ENCODE measurements around the gene ENTPD6.

ENTPD6 gene

DNA sequence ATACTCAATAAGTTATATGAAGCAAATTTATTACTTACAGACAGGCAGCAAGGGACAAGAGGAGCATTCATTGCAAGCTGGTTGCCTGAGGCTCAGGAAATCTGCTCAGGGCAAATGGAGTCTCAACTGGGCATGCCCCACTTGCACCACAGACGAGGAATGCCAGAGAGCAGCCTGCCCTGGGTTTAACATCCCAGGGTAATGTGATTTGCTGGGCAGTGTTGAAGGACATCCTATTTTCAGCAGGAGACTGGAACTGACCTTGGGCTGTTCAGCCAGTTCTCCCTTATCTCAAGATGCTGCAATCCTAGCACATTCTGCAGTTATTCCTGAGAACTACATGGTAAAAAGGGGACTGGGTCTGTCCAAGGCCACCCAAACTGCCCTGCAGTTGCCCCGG, 3.8 kb upstream of the ENTPD6 start:
- TF ChIP-seq, protein P1, sequence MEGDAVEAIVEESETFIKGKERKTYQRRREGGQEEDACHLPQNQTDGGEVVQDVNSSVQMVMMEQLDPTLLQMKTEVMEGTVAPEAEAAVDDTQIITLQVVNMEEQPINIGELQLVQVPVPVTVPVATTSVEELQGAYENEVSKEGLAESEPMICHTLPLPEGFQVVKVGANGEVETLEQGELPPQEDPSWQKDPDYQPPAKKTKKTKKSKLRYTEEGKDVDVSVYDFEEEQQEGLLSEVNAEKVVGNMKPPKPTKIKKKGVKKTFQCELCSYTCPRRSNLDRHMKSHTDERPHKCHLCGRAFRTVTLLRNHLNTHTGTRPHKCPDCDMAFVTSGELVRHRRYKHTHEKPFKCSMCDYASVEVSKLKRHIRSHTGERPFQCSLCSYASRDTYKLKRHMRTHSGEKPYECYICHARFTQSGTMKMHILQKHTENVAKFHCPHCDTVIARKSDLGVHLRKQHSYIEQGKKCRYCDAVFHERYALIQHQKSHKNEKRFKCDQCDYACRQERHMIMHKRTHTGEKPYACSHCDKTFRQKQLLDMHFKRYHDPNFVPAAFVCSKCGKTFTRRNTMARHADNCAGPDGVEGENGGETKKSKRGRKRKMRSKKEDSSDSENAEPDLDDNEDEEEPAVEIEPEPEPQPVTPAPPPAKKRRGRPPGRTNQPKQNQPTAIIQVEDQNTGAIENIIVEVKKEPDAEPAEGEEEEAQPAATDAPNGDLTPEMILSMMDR (IDR thresholded peaks at IDR 0.05; ENCODE audit: unreplicated experiment in 3 of 3), result no peak
- Mint-ChIP-seq H3K9me3 (peaks cover 5% of the 10 kb centered on the region), H3K27ac (no peak overlapping the region), H3K36me3 (ENCODE audit: low read depth) (no peaks in the 10 kb centered on the region), H3K4me1 (peaks cover 7% of the 10 kb centered on the region), H3K27me3 (ENCODE audit: low read depth) (peaks cover 23% of the 10 kb centered on the region), H3K4me3 (peak overlapping the region in 1 of 3 experiments; percentile 36)

DNA sequence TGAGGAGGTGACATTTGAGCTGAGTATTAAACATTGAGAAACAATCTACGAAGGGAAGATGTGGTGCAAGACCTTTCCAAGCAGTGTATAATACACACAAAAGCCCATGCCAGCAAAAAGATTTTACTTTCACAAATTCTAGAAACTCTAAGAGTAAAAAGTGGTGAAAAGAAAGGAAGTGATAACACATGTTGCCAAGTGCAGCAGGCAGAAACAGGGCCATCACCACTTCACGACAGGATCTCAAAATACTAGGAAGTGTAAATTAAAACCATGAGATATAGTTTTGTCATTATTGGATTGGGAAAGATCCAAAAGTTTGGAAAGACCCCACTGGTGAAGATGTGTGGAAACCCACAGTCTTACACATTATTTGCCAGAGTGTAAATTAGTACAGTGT, 1.7 kb upstream of the ENTPD6 start:
- peaks cover 21% of the 10 kb centered on the region for H3K27me3 Mint-ChIP-seq (ENCODE audit: low read depth)
- peak overlapping the region; percentile 83 to 97 (median 93) for H3K4me3 Mint-ChIP-seq
- H3K27ac Mint-ChIP-seq, result peak overlapping the region in 2 of 3 experiments; percentile 7 to 9
- TF ChIP-seq, protein P1 (IDR thresholded peaks at IDR 0.05; ENCODE audit: unreplicated experiment in 3 of 3), result no peak
- peaks cover 24% of the 10 kb centered on the region for H3K4me1 Mint-ChIP-seq
- no peaks in the 10 kb centered on the region for H3K36me3 Mint-ChIP-seq (ENCODE audit: low read depth)
- no peaks in the 10 kb centered on the region for H3K9me3 Mint-ChIP-seq

DNA sequence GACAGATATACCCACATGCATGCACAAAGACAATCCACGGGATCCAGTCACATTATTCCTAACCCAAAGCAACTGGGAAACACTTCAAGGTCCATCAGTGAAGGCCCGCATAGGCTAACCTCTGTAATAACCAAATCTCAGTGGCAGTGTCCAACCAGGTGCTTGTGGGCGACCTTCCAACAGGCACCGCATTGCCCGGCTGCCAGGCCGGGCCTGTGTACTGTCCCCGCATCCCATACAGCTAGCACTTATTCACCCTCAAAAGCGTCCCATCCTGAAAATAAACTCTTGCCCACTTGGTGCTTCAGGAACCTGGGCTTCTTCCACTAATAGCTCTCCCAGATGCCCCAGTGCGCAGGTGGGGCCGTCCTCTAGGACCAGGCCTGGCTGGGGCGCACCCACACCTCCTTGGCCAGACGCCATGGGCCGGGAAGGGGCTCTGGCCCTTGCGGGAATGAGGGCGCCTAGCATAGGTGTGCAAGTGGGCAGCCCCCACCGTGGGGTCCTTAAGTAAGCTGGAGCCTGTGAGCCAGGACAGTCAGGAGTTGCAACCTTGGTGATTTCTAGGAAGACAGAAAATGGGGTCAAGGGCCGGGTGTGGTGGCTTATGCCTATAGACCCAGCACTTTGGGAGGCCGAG, 1.1 kb upstream of the ENTPD6 start:
- peaks cover 30% of the 10 kb centered on the region for H3K4me1 Mint-ChIP-seq
- H3K36me3 Mint-ChIP-seq (ENCODE audit: low read depth), result no peaks in the 10 kb centered on the region
- H3K9me3 Mint-ChIP-seq, result no peaks in the 10 kb centered on the region
- TF ChIP-seq, protein P1 (IDR thresholded peaks at IDR 0.05; ENCODE audit: unreplicated experiment in 3 of 3), result no peak
- peak overlapping the region in 1 of 3 experiments; percentile 9 for H3K27ac Mint-ChIP-seq
- H3K4me3 Mint-ChIP-seq, result peak overlapping the region; percentile 83 to 97 (median 93)
- peaks cover 21% of the 10 kb centered on the region for H3K27me3 Mint-ChIP-seq (ENCODE audit: low read depth)

DNA sequence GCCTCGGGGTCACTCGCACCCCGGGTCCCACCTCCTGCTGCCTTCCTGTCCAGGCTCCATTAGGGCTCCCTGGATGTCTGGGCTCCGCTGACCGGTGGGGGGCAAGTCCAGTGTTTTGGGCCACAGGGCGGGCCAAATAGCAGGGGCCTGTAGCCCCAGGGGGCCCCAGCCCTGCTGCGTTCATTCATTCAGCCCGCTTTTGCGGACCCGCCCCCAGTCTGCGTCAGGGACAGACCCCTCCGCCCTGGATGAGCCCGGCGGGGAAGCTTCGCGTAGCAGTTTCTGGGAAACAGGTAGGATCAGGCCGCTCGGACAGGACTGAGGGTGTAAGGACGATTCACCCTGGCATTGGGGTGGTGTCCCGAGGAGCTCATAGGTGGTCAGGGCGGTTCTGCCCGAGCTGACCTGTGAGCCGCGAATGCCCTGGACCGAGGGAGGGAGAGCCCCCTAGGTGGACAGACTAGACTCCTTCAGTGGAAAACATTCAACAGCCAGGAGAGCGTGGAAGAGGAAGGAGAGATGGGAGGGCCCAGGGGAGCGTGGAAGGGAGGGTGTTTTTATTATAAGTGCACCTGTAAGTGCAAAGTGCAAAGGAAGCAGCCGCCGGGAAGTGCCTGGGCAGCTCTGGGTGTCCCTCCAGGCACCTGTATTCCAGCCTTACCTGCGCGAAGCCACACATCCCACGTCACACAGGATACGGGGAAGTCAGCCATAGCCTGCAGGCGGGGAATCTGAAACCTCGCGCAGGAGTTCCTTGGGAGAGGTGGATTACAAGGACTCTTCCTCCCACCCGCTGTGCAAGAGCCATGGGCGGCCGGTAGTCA, 662 bp downstream of the ENTPD6 start:
- H3K4me3 Mint-ChIP-seq, result peak overlapping the region; percentile 93 to 97 (median 96)
- TF ChIP-seq, protein P1 (IDR thresholded peaks at IDR 0.05; ENCODE audit: unreplicated experiment in 3 of 3), result no peak

DNA sequence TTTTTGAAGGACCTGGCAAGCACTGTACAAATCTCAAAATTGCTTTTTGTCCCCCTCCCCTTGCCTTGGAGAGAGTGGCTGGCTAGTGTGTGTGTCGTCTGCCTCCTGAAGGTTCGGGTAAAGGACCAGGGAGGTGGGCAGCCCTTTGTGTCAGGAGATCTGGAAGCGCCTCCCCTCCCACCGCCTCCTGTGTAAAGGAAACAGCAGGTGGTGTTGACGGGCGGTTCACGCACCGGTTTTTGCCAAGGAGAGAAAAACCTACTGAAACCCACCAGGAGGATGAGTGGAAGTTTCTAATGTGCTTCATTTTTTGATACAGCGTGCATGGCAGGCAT, 1.2 kb downstream of the ENTPD6 start:
- Mint-ChIP-seq H3K36me3 (ENCODE audit: low read depth) (no peaks in the 10 kb centered on the region), H3K9me3 (no peaks in the 10 kb centered on the region), H3K4me3 (peak overlapping the region; percentile 93 to 97 (median 96)), H3K27ac (peak overlapping the region in 2 of 3 experiments; percentile 6 to 63), H3K4me1 (peaks cover 36% of the 10 kb centered on the region), H3K27me3 (ENCODE audit: low read depth) (peaks cover 3% of the 10 kb centered on the region)
- TF ChIP-seq, protein P1 (IDR thresholded peaks at IDR 0.05; ENCODE audit: unreplicated experiment in 3 of 3), result no peak

More for the DNA sequence above, 662 bp downstream of the ENTPD6 start:
- Mint-ChIP-seq H3K27ac (peak overlapping the region in 2 of 3 experiments; percentile 32 to 63), H3K27me3 (ENCODE audit: low read depth) (peaks cover 8% of the 10 kb centered on the region), H3K9me3 (no peaks in the 10 kb centered on the region), H3K36me3 (ENCODE audit: low read depth) (no peaks in the 10 kb centered on the region), H3K4me1 (peaks cover 36% of the 10 kb centered on the region)

All from nephron (organoid).